GM19035 (cell line): Measurements from ENCODE around the gene EDEM1.
"Not testable (repeated sequence)": the region's sequence is repeated elsewhere in the genome, so short reads cannot be mapped to it uniquely, and the experiment has no call there.

Experiments
- ATAC-seq: cut with Tn5 transposase; IDR thresholded peaks from one replicate; pipeline ENCODE4 v1.9.1; 2021; ENCODE audit not compliant: unreplicated experiment

Gene EDEM1

DNA sequence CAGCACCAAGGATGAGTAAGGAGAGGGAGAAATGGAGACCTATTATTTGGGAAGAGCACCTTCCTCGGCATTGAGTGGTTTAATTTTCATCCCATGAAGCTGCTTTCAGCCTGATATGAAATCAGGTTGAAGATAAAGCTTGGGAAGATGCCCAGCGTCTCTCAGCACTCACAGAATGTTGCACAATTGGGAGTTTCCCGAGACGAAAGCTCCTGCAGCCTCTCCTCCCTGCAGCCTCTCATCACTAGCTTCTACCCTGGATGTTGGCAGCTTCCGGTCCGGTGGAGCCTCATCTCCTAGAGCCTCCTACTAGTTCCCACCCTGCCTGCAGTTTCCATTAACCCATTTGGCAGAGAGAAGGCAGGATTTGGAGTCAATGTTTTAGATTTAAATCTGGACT is 40.3 kb downstream of the EDEM1 start:
- no peak for ATAC-seq

DNA sequence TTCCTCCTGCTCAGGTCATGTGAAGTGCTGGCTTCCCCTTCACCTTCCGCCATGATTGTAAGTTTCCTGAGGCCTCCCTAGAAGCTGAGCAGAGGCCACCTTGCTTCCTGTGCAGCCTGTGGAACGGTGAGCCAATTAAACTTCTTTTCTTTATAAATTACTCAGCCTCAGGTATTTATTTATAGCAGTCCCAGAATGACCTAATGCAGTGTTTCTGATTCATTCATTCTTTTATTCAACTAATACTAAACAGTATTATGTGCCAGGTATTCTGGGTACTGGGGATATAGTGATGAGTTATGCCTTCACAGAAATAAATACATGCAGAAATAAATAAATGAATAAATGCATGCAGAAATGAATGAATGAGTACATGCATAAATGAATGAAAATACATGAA is 41.9 kb downstream of the EDEM1 start:
- no peak for ATAC-seq

DNA sequence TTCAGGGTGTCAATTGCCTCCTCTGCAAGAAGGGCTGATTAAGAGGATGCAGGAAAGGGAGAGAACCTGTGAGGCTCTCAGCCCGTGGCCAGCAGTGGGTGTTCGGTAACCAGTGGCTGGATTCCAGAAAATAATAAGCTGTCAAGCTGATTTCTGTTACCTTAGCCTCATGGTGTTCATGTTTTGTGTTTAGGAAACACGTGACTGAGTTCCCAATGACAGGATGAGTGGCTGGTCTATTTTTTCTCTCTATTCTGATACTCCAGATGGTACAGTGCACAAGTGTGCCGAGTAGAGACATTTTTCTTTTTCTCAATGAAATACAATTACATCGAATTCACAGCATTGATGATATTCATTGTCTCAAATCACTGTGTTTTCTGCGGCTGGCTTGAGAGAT is 43.6 kb downstream of the EDEM1 start:
- ATAC-seq = no peak

DNA sequence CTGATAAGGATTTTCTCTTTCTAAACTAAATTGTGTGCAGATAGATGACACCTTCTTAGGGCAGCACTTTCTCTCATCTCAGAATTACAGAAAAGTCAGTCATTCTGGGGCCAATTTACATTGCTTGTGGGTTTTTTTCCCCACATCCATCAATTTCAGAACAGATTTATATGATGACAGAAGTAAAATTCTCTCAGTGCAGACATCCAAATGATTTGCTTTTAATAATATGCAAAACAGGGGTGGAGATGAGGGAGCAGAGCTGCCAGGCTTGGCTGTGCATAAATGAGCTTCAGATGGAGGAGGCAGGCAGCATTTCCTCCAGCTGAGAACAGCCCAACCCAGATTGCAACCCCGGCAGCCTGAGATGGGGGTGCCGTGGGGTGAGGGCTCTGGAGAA is 44.0 kb downstream of the EDEM1 start:
- no peak for ATAC-seq

DNA sequence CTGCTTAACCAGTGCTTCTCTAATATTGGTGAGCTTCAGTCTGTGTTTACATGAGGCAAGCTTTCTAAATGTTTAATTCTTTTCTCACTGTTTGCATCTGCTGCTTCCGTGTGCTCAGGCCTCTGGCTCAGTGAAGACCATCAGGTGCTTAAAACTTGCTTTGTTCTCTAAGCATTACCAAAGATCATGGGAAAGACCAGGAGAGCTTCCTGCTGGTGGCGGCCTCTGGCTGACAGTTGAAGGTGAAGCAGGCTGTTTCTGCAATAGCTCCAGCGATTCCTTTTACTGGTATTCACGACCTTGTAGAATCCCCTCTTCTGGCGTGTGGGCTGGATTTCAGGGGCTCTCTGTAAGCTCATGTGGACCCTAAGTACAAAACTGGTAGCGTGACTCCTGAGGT is 45.1 kb downstream of the EDEM1 start:
- ATAC-seq = no peak

DNA sequence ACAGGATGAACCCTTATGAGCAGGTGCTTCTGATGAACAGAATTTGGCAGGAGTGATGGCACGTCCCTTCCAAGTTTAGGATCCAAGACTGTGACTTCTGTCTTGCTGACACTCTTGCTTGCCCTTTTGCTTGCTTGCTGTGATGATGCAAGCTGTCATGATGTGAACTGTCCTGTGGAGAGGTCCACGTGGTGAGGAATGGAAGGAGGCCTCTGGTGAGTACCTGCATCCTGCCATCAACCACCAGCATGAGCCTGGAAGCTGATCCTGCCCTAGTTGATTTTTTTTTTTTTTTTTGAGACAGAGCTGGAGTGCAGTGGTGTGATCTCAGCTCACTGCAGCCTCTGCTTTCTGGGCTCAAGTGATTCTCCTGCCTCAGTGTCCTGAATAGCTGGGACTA is 45.5 kb downstream of the EDEM1 start:
- ATAC-seq = no peak

DNA sequence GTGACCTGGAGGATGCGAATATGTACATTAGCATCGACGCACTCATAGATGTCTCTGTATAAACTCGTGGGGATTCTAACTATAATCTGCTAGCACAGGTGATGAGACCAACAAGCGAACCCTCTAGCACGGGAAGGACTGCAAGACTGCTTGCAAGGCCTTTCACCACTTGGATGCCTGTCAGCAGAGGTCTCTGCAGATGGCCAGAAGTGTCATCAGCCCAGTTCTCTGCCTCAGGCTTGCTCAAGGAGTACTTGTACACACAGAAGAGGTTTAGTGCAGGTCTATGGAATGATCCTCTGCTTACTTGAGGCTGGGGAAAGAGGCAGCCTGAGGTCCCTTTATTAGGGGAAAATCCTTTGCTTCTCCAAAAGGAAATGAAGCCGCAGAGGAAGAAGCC is 48.1 kb downstream of the EDEM1 start:
- no peak for ATAC-seq

DNA sequence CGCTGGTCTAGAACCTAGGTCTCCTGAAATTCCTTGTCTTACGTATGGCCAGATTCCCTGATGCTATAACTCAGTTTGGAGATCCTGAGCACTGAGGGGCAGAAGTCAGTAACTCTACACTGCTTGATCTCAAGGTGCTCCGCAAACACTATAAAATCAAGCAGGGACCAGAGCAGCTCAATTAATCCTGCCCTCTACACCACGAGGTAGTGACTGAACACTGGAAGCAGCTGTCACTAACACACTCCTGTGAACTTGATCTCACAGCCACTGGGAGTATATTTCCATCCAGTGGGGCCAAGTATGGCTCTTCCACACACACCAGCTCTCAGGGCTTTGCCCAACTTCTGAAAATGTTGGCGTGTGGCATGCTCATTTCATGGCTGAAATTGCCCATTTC is 51.0 kb downstream of the EDEM1 start:
- no peak for ATAC-seq

DNA sequence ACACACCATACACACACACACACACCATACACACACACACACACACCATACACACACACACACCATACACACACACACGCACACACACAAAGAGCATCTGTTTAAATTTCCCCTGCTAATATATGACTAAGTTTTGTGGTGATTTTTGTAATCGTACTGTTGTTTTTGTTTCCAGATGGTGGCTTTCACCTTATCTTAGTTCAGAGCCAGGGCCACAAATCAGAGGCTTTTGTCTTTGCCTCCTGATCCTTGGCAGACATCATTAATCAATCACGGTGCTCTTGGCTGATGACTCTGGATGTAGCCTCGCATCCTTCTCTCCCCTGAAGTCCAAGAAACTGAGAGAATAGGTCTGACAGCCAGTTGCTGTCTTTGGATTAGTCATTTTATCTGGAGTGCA is 52.1 kb downstream of the EDEM1 start:
- ATAC-seq = no peak

DNA sequence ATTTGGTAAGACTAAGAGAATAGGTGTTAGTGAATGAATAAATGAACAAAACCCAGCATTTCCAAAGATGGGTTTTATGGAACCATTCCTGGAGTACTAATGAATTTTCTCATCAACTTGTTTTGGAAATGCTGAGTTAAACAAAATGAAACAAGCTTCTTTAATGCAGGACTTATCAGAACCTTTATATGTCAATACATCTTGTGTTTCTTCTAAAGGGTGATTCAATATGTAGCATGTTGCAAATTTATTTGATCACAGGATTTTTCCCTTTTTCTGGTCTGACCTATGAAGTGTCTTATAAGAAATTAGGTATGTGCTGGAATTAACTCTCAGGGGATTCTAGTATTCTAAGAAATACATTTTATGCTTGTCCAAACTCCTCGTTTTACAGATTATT is 53.2 kb downstream of the EDEM1 start:
- no peak for ATAC-seq

DNA sequence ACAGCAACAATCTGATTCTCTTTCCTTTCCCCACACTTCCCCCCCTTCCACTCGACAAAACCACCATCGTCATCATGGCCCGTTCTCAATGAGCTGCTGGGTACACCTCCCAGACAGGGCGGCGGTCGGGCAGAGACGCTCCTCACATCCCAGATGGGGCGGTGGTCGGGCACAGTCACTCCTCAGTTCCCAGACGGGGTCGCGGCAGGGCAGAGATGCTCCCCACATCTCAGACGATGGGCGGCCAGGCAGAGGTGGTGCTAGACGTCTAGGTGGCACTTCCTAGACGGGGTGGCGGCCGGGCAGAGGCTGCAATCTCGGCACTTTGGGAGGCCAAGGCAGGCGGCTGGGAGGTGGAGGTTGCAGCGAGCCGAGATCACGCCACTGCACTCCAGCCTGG is 55.3 kb downstream of the EDEM1 start:
- ATAC-seq = not testable (repeated sequence)

DNA sequence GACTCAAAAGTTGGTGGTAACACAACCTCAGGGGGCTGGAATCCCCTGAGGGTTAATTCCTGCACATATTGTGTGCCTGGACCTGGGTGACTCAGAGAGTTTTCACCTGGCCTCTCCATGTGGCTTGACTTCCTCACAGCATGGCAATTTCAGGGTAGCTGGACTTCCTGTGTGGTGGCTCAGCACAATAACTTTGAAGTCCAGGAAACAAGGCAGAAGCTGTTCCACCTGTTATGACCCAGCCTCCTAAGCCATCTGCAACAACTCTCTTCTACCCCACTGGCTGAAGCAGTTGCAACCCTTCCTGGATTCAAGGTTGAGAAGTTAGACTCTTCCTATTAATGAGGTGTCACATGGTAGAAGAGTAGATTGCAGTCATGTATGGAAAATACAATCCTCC is 58.4 kb downstream of the EDEM1 start:
- no peak for ATAC-seq

DNA sequence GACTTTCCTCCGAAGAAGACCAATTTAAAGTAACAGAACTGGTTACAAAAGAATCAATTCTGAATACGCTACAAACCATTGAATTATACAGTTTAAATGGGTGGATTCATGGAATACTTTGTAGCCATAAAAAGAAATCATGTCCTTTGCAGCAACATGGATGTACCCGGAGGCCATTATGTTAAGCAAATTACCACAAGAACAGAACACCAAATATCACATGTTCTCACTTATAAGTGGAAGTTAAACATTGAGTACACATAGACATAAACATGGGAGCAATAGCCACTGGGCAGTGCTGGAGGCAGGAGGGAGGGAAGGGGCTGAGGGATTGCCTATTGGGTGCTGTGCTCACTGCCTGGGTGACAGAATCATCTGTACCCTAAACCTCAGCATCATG is 61.3 kb downstream of the EDEM1 start:
- ATAC-seq = no peak

DNA sequence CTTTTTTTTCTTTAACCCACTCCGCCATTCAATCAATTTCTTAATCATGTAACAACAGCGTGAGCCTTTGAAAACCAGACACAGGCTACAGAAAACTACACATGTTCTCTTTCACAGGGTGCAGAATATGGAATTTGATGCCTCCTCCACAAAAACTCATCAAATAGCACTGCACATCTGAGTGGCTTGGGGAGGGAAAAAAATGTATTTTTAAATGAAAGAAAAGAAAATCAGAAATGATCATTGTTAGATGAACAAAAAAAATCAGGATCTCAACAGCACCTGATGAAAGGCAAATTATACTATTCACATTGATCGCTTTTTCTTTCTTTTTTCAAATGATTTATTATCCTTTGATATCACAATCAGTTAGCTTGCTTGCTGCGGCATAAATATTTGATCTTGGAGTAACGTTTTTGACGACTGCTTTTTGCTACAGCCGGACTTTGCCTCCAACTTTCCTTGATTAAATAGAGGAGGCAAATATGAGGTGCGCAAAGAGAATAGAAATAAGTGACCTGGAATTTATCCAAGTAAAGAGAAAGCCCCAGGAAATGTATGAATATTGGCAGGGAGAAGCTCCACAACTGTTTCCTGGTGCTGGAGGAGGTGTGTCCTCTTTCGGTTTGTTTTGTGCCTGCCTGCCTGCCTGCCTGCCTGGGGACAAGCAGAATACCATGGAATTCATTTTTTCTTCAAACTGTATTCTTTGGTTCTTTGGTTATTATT is 63.1 kb downstream of the EDEM1 start:
- ATAC-seq = no peak

DNA sequence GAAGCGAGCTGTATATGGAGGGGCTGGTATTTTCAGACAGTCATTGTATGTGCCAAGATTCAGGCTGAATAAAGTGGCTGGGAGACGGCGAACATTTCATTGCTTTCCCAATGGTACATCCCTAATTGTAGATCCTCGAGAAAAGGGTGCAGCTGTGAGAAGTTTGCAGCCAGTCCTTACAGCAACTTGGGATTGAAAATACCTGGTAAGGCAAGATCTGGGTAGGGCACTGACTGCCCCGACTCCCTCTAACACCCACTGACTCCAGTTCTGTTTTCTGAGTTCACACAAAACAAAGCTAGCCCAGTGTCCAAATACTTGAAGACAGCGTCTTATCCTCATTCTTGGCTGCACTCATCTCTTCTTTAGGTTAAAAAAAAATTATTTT is 63.7 kb downstream of the EDEM1 start:
- no peak for ATAC-seq

DNA sequence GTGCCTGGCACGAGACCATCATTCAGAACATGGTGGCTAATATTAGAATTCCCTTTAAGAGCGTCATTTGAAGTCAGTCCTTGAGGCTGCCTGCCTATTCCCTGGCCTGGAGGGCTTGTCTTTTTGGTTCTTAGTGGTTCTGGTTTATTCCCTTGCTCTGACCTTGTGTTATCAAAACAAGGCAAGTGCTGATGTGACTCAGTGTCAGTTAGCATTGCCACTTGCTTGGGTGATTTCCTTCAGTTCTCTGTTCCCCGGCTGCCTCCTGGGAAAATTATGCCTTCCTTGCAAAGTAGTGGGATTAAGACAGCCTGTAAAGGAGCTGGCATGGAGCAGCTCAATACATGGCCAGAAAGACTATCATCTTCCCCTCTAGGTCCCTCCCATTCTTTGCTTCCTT is 64.6 kb downstream of the EDEM1 start:
- ATAC-seq = no peak

DNA sequence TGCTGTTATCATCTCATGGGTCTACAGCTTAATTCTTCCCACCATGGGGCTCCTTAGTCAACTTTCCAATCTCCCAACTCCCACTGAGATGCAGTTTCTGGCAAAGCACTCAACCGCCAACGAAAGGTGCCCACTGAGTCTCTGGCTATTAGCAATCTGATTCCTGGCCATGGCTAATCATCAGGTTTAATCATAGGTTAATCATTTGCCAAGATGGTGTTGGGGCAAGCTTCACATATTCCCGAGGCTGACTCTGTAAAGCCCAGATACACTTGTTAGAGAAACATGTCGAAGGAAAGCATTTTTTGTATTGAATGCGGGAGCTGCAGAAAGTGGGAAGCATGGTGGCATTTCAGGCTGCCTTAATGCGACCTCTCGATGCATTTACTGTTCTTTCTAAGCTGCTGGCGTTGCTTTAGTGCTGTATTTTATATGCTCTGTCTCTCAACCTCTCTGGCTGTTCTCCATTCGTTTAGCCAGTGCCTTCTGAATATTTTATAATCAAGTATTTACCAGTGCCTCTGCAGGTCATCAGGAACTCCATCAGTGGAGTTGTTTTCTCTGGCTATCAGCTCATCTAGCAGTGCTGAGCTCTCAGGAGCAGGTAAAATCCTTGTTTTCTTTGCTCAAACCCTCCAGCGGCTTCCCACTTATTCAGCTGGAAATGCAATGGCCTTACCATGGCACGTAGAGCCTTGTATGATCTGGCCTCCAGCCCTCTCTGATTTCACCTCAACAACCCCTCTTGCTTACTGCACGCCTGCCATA is 67.0 kb downstream of the EDEM1 start:
- ATAC-seq = no peak

DNA sequence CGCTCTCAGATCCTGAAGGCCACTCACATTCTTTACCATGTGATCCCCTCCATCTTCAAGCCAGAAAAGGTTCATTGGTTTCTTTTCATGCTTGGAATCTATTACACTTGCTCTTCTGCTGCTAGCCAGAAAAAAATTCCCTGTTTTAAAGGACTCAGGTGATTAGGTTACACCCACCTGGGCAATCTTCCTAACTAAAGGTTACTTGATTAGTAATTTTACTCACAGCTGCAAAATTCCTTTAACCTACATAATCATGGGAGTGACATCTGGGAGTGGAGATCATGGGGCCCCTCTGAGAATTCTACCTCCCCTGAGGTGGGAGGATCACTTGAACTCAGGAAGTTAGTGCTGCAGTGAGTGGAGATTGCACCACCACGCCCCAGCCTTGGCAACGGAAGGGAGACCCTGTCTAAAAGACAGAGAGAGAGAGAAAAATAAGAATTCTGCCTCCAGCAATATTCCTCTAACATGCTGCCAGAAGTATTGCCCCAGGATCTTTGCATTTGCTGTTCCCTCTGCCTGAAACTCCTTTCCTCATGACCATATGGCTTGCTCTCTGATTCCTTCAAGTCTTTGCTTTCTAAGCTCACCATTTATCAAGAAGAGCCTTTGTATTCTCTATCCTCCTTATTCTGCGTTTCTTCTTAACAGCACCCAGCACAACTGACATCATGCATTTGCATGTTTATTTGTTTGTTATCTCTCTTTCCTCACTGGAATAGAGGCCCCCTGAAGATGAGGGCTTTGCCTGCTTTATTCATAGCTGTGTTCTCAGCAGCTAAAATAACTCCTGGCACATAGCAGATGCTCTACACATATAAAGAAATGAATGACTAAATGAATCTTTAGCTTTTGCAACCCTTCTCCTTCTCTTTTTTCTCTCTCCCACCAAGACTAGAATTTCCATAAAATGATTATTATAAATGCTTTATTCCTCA is 68.2 kb downstream of the EDEM1 start:
- ATAC-seq = no peak

DNA sequence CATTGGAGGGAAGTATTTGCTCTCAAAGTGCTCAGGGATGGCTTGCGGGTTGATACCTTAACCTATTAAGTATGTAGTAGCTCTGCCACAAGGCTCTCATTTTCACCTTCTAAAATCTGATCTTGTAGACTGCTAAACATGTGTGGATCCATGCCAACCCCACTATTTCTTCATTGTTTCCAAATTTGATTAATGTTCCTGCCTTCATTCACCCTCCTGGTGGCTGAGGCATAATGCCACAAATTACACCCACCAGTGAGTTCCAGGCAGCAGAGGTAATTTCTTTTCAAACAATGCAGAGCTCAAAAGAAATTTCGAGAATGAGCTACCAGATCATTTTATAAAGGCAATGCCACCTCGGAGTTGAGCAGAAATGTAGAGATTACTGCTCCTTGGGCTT is 71.0 kb downstream of the EDEM1 start:
- ATAC-seq = no peak

DNA sequence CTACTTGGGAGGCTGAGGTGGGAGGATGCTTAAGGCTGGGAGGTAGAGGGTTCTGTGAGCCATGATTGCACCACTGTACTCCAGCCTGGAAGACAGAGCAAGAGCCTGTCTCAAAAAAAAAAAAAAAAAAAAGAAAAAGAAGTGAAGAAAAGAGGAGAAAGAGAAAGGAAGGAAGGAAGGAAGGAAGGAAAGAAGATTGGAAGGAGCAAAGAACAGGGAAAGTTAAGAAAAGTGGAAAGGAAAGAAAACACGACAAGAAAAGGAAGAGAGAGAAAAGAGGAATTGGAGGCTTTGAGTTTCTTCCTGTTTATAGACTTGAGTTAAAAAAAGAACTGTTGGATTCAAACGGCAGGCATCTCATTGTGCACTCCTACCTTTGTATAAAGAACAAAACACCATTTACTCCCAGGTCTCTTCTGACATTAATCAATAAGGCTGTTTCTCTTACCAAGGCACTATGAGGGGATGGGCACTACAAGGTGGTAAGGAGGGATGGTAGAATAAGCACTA is 73.5 kb downstream of the EDEM1 start:
- ATAC-seq = no peak

DNA sequence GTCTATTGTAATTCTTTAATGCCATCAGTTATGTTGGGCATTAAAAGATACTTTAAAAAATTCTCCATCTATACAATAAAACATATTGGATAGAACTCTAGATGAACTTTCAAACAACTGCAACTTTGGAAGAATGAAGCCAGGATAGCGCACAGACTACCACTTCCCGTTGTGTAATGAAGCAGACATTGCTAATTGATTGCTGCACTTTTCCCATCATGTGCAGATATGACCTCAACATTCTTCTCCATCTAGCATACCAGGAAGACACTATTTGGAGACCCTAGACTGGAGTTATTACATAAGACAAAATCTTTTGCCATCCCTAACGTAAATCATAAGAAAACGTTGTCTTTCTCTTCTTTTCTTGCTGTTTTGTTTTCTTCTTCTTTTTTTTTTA is 75.0 kb downstream of the EDEM1 start:
- no peak for ATAC-seq
